OCI-LY7 (cell line): ENCODE measurements around the gene FBXO36. TPM values are rescaled to one million over a fixed set of nuclear protein-coding genes. Genes with fewer than 3 reads are reported as not detected.

Source experiments
- BruUV-seq: library from RNA; stranded (reverse); fragments of 400-500 nt; replicated peaks from 2 replicates; lab custom pipeline; 2021; lab: Mats Ljungman, UMichigan
- CTCF ChIA-PET: fragments of 300-600 bp; sonication (Branson Sonifier 250); formaldehyde crosslinking; loops from one replicate; lab custom pipeline; 2022; ENCODE audit warnings: antibody characterized with exemption; ENCODE audit not compliant: unreplicated experiment; lab: Charles Lee
- POLR2A ChIA-PET: fragments of 300-600 bp; sonication (Branson Sonifier 250); formaldehyde crosslinking; loops from one replicate; lab custom pipeline; 2022; ENCODE audit warnings: antibody characterized with exemption; lab: Charles Lee
- DNase-seq: peaks from one replicate; pipeline ENCODE4 v3.0.0-alpha.2; 2015; ENCODE audit warnings: low spot score
- H2AFZ ChIP-seq: fragments of 200-600 bp; sonication (generic), shearing (Covaris generic); 2 replicates; pipeline ENCODE4 v1.6.1; 2014; ENCODE audit warnings: mild to moderate bottlenecking, antibody characterized with exemption, low read length, moderate library complexity
- H3K27ac ChIP-seq: fragments of 200-600 bp; sonication (generic); 2 replicates; pipeline ENCODE4 v1.5.1; 2014; ENCODE audit warnings: mixed run types, low read depth, mild to moderate bottlenecking, moderate library complexity, low read length, inconsistent platforms; ENCODE audit not compliant: poor library complexity, severe bottlenecking
- H3K36me3 ChIP-seq: fragments of 200-600 bp; sonication (generic); 2 replicates; pipeline ENCODE4 v1.6.1; 2014; ENCODE audit warnings: mild to moderate bottlenecking, antibody characterized with exemption, low read length, moderate library complexity, mixed read lengths; ENCODE audit not compliant: insufficient read depth
- H3K4me1 ChIP-seq: fragments of 200-600 bp; sonication (generic); 2 replicates; pipeline ENCODE4 v1.5.1; 2014; ENCODE audit warnings: mild to moderate bottlenecking, low read length; ENCODE audit not compliant: insufficient read depth, poor library complexity, severe bottlenecking
- H3K4me2 ChIP-seq: fragments of 200-600 bp; sonication (generic); 2 replicates; pipeline ENCODE4 v1.6.1; 2014; ENCODE audit warnings: mild to moderate bottlenecking, low read length
- H3K4me3 ChIP-seq: fragments of 200-600 bp; sonication (generic); 2 replicates; pipeline ENCODE4 v1.5.1; 2014; ENCODE audit warnings: mild to moderate bottlenecking, low read depth, low read length; ENCODE audit not compliant: poor library complexity, severe bottlenecking
- H3K79me2 ChIP-seq: fragments of 200-600 bp; sonication (generic); 2 replicates; pipeline ENCODE4 v1.6.1; 2016; ENCODE audit warnings: low read depth, mild to moderate bottlenecking, low read length, moderate library complexity, mixed read lengths; ENCODE audit not compliant: insufficient read depth
- H3K9me2 ChIP-seq: fragments of 200-600 bp; sonication (generic); 2 replicates; pipeline ENCODE4 v1.6.1; 2016; ENCODE audit warnings: mild to moderate bottlenecking, low read length, mixed read lengths; ENCODE audit not compliant: insufficient read depth
- H3K9me3 ChIP-seq: fragments of 200-600 bp; sonication (generic); 2 replicates; pipeline ENCODE4 v1.6.1; 2014; ENCODE audit warnings: mild to moderate bottlenecking, mixed run types, low read length, mixed read lengths
- H4K20me1 ChIP-seq: fragments of 200-600 bp; sonication (generic); 2 replicates; pipeline ENCODE4 v1.6.1; 2014; ENCODE audit warnings: mild to moderate bottlenecking, antibody characterized with exemption, low read length, moderate library complexity, mixed read lengths; ENCODE audit not compliant: insufficient read depth
- EZH2phosphoT487 ChIP-seq: fragments of 200-600 bp; sonication (generic); IDR thresholded peaks from 2 replicates; pipeline ENCODE4 v1.6.1; 2018; ENCODE audit warnings: low read depth, borderline replicate concordance, mild to moderate bottlenecking, mixed run types, antibody characterized with exemption, low read length, moderate library complexity, mixed read lengths
- intact Hi-C: fragments of 100-400 bp; cut with micrococcal nuclease; formaldehyde crosslinking; loops from one replicate; pipeline ENCODE4 v1.10.0; 2022; ENCODE audit not compliant: unreplicated experiment
- total RNA-seq, 2 experiments: library from RNA; depleted of rRNA in 1 of 2; stranded (reverse); fragments of >200 nt in 1 of 2; shearing (Covaris generic) in 1 of 2; gene quantifications; 2 replicates each; pipeline ENCODE4 v1.2.3, GENCODE V29; 2014 to 2022
- TF ChIP-seq, protein P1 (sequence below): fragments of 200-600 bp; sonication (generic); conservative IDR thresholded peaks from 2 replicates; pipeline ENCODE4 v1.5.1; 2014; ENCODE audit warnings: mild to moderate bottlenecking, antibody characterized with exemption, low read length, moderate library complexity, mixed read lengths

The FBXO36 gene
- total RNA-seq, 2 experiments from 2014 or later = 2.5 to 2.6 TPM

DNA sequence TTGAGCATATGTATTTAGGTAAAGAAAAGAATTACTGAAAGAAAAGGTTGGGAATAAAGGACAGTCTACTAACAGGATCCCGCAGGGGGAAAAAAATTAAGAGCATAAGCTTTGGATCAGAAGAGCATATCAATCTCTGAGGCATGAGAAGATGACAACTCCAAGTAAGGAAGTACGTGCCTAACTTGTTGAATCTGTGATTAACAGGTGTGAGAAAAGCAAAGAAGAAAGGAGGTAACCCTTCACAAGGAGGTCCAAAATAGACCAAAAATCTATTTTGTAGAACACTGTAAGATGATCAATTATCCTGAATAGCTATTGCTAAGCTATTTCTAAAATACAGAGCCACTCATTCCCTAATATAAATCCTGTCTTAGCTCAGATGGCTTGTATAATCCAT lies 33.3 kb upstream of the FBXO36 start:
- H3K4me1 ChIP-seq = no peaks in the 10 kb centered on the region
- no peak overlapping the region for H3K4me2 ChIP-seq
- peaks cover 28% of the 10 kb centered on the region for H4K20me1 ChIP-seq
- H3K9me3 ChIP-seq = no peaks in the 10 kb centered on the region
- BruUV-seq = no TSS peak
- TF ChIP-seq EZH2phosphoT487 = no peak
- TF ChIP-seq, protein P1, sequence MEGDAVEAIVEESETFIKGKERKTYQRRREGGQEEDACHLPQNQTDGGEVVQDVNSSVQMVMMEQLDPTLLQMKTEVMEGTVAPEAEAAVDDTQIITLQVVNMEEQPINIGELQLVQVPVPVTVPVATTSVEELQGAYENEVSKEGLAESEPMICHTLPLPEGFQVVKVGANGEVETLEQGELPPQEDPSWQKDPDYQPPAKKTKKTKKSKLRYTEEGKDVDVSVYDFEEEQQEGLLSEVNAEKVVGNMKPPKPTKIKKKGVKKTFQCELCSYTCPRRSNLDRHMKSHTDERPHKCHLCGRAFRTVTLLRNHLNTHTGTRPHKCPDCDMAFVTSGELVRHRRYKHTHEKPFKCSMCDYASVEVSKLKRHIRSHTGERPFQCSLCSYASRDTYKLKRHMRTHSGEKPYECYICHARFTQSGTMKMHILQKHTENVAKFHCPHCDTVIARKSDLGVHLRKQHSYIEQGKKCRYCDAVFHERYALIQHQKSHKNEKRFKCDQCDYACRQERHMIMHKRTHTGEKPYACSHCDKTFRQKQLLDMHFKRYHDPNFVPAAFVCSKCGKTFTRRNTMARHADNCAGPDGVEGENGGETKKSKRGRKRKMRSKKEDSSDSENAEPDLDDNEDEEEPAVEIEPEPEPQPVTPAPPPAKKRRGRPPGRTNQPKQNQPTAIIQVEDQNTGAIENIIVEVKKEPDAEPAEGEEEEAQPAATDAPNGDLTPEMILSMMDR = no peak
- DNase-seq = no peak
- peaks cover 27% of the 10 kb centered on the region for H3K79me2 ChIP-seq
- no peak overlapping the region for H3K4me3 ChIP-seq
- intact Hi-C loops = no loop called here
- no peak overlapping the region for H2AFZ ChIP-seq
- CTCF ChIA-PET = no interaction called here
- no peak overlapping the region for H3K27ac ChIP-seq
- 0 out of 2 replicates have a peak, but pooled peaks cover 12% of the 10 kb centered on the region for H3K36me3 ChIP-seq
- no peaks in the 10 kb centered on the region for H3K9me2 ChIP-seq
- POLR2A ChIA-PET = interaction anchor here (0.5 to 2.9 kb wide), 5 partner anchors 13 to 1728 kb away, joined by 3 to 11 read pairs (median 3); no protein-coding TSS in a partner anchor

DNA sequence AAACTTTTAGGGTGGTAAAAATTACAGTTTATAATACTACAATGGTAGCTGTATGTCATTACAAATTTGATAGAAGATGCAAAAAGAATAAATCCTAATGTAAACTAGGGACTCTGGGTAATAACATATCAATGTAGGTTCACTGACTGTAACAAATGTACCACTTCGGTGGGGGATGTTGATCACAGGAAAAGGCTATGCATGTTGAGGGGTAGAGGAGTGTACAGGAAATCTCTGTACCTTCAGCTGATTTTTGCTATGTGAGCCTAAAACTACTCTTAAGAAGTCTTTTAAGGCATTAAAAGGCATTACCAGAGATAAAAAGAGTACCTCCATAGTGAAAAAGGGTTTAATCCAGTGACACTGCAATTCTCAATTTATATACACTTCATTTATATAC lies 25.4 kb upstream of the FBXO36 start:
- Histone ChIP-seq H2AFZ (no peak overlapping the region), H3K79me2 (peaks cover 64% of the 10 kb centered on the region), H3K9me2 (no peaks in the 10 kb centered on the region), H3K9me3 (no peaks in the 10 kb centered on the region), H3K36me3 (peaks cover 29% of the 10 kb centered on the region), H3K4me1 (no peaks in the 10 kb centered on the region), H3K27ac (no peak overlapping the region), H3K4me3 (no peak overlapping the region), H4K20me1 (peaks cover 10% of the 10 kb centered on the region), H3K4me2 (no peak overlapping the region)
- no peak for TF ChIP-seq EZH2phosphoT487
- TF ChIP-seq, protein P1 = no peak
- intact Hi-C loops = no loop called here
- ChIA-PET POLR2A (no interaction called here), CTCF (no interaction called here)
- no TSS peak for BruUV-seq
- DNase-seq = no peak

DNA sequence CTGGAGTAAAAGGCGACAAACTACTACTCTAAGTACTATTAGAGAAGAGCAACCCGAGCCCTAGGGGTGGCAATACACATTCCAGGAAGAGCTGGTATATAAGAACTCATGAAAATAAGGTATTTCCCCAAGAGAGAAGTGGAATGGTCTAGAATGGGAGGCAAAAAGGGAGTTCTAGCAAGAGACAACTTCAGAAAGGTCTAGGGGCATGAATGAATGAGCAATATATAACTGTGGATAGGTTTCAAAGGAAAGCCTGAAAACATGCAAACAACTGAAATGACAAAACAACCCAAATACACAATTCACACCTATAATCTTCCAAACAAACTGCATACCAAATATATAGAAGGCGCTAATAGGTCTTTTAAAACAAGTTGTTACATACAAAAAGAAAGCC lies 22.7 kb upstream of the FBXO36 start:
- peaks cover 54% of the 10 kb centered on the region; the same call in 1 of the 2 replicates for H3K79me2 ChIP-seq
- H3K4me3 ChIP-seq = no peak overlapping the region
- no peaks in the 10 kb centered on the region for H3K4me1 ChIP-seq
- POLR2A ChIA-PET = no interaction called here
- no TSS peak for BruUV-seq
- no peak overlapping the region for H3K27ac ChIP-seq
- H3K9me3 ChIP-seq = no peaks in the 10 kb centered on the region
- no peaks in the 10 kb centered on the region for H3K9me2 ChIP-seq
- intact Hi-C loops = no loop called here
- DNase-seq = no peak
- CTCF ChIA-PET = no interaction called here
- no peak overlapping the region for H3K4me2 ChIP-seq
- H3K36me3 ChIP-seq = peaks cover 47% of the 10 kb centered on the region
- no peak overlapping the region for H2AFZ ChIP-seq
- TF ChIP-seq EZH2phosphoT487 = no peak
- TF ChIP-seq, protein P1 = no peak
- peaks cover 7% of the 10 kb centered on the region; the same call in 1 of the 2 replicates for H4K20me1 ChIP-seq
